ENCODE measurements around the gene NME8. TPM values are rescaled to one million over a fixed set of nuclear protein-coding genes. Genes with fewer than 3 reads are reported as not detected.

Gene NME8
- total and polyA plus RNA-seq, 4 donors: 0.59 TPM; not detected in 3

DNA sequence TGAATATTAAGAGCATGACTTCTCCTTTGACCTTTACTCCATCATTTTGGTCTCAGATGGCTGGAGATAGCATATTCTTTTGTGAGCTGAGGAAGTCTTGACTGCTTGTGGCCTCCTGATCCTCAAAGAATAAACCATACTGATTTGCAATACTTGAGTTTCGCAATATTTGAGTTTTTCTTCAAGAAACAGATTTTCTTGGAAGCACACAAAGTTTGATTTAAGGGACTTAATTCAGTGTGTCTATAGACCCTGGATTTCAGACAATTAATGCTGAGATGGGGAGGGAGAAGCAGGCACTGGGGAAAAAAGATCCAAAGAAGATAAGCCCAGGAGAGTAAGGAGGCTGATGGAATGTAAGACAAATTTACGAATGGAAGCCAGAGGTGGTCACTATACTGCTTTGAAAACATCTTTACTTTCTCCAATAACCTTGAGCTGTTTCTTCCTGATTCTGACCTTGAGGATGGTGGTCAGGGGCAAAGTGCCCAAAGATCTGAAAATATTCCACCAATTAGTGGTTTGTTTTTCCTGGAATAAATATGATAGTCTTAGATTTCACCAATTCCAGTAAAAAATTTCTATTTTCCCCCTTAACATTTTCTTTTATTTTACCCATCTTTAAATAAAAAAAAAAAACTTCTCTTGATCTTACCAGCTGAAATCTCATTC is 79.5 kb downstream of the NME8 start:
- Histone ChIP-seq H3K27me3 (ENCODE audit: control insufficient read depth, insufficient read depth, low read length) (no peaks in the 10 kb centered on the region), H3K27ac (ENCODE audit: low read depth, low read length) (no peak overlapping the region), H3K4me3 (ENCODE audit: low read depth, low read length) (no peak overlapping the region), H3K9me3 (ENCODE audit: control insufficient read depth, insufficient read depth, low read length) (peaks cover 3% of the 10 kb centered on the region), H3K36me3 (ENCODE audit: control insufficient read depth, insufficient read depth, low read length) (no peaks in the 10 kb centered on the region), H3K4me1 (ENCODE audit: control insufficient read depth, insufficient read depth, low read length) (no peaks in the 10 kb centered on the region)
- WGBS (ENCODE audit: insufficient coverage): 100% methylated on average over 1 of the region's 2 CpGs
- no peak for DNase-seq (ENCODE audit: low read depth in 4 of 6, low spot score in 6 of 6)

DNA sequence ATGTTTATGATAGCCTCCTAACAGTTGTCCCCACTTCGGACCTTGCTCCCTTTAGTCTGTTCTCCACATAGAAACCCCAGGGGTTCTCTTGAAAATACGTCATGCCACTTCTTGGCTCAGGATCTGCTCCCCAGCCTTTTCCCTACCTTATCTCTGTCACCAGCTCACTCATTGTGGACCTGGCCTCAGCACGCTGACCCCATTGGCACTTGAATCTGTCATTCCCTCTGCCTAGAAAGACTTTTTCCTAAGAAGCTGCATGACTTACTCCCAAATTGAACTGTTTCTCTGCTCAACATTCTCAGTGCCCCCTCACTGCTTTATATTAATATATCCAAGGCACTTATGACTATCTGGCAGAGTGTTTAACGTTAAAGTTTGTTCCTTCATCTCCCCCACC is 80.5 kb downstream of the NME8 start:
- H3K27ac ChIP-seq (ENCODE audit: low read depth, low read length): no peak overlapping the region
- H3K9me3 ChIP-seq (ENCODE audit: control insufficient read depth, insufficient read depth, low read length): peaks cover 3% of the 10 kb centered on the region
- DNase-seq (ENCODE audit: low read depth in 4 of 6, low spot score in 6 of 6): no peak
- no peaks in the 10 kb centered on the region for H3K4me1 ChIP-seq (ENCODE audit: control insufficient read depth, insufficient read depth, low read length)
- no peaks in the 10 kb centered on the region for H3K36me3 ChIP-seq (ENCODE audit: control insufficient read depth, insufficient read depth, low read length)
- no peaks in the 10 kb centered on the region for H3K27me3 ChIP-seq (ENCODE audit: control insufficient read depth, insufficient read depth, low read length)
- 92% methylated on average over 3 of the region's 4 CpGs for WGBS (ENCODE audit: insufficient coverage)
- H3K4me3 ChIP-seq (ENCODE audit: low read depth, low read length): no peak overlapping the region

DNA sequence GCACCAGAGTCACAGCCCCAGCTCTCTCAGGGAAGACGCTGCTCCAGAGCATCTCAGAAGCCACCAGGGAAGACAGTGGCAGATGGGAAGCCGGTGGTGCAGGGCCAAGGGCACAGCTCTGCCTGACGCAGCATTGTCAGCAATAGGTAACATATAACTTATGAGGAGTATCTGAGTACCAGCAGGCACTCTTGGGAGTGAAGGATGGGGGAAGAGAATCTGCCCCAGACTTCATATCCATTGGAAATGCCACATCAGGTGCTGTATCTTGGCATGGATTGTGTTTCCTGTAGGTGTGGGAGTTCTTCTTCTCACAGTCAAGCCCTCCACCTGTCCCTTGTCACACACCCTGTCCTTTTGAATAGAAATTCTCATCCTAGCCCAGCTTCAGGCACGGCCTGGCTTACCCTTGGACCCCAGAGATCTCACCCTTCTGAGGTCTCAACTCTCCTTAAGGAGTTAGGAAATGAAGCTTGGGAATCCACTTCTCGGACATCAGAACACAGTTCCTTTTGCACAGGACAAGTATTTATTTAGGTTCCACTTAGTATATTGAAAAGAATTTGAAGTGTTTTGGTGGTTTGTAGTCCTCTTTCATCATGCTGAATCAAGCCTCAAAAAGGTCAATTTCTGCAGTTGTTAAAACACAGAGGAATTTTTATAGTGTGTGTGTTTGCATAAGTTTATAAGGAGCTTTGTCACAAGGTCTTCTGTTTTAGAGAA is 82.0 kb downstream of the NME8 start:
- Histone ChIP-seq H3K4me1 (ENCODE audit: control insufficient read depth, insufficient read depth, low read length) (no peaks in the 10 kb centered on the region), H3K27ac (ENCODE audit: low read depth, low read length) (peak overlapping the region; percentile 43), H3K4me3 (ENCODE audit: low read depth, low read length) (no peak overlapping the region), H3K36me3 (ENCODE audit: control insufficient read depth, insufficient read depth, low read length) (no peaks in the 10 kb centered on the region), H3K27me3 (ENCODE audit: control insufficient read depth, insufficient read depth, low read length) (no peaks in the 10 kb centered on the region), H3K9me3 (ENCODE audit: control insufficient read depth, insufficient read depth, low read length) (peaks cover 3% of the 10 kb centered on the region)
- no peak for DNase-seq (ENCODE audit: low read depth in 4 of 6, low spot score in 6 of 6)
- WGBS (ENCODE audit: insufficient coverage): 92% methylated on average over 3 of the region's 5 CpGs

DNA sequence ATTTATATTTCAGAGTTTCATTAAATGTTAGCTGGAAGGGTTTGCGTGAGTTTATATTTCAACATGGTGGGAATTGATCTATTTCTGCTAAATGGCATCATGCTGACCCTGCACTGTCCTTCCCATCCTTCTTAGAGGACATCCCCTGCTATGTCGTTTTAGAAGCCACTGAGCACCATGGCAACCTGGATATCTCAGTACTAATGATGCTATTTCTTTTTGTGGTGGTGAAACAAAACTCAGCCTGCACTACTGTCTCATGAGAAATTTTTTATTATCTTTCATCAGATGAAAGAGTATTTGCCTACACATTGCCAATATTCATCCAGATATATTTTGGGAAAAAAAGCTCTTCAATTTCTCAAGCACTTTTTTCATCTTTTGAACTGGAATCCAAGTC is 84.1 kb downstream of the NME8 start:
- peaks cover 3% of the 10 kb centered on the region for H3K9me3 ChIP-seq (ENCODE audit: control insufficient read depth, insufficient read depth, low read length)
- no peaks in the 10 kb centered on the region for H3K27me3 ChIP-seq (ENCODE audit: control insufficient read depth, insufficient read depth, low read length)
- no peaks in the 10 kb centered on the region for H3K36me3 ChIP-seq (ENCODE audit: control insufficient read depth, insufficient read depth, low read length)
- no CpG with 5 or more reads among the region's 2 CpGs for WGBS (ENCODE audit: insufficient coverage)
- peak in 1 of 6 donors; percentile 24 for DNase-seq (ENCODE audit: low read depth in 4 of 6, low spot score in 6 of 6)
- H3K27ac ChIP-seq (ENCODE audit: low read depth, low read length): no peak overlapping the region
- H3K4me3 ChIP-seq (ENCODE audit: low read depth, low read length): no peak overlapping the region
- H3K4me1 ChIP-seq (ENCODE audit: control insufficient read depth, insufficient read depth, low read length): no peaks in the 10 kb centered on the region

DNA sequence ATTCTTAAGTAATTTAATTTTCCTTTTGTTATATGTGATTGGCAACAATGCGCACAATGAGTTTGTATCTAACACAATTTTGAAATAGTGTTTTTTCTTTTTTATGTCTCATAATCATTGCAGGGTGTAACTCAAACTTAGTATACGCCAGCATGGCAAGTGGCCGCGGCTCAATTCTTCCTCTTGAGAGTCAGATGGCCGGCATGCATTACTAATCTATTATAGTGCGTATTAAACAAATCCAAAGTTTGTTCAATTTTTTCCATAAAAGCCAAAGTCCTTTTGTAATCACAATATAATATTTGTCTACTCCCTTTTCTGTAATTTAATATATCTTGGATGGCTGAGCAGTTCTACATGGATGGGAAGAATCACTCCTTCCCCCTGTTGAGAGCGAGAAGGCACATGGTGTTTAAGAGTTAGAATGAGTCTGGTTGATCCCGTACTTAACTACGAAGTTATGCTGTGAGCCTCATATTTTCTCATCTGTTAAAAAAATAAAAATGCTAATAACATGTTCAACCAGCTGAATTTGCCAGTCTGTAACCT is 84.7 kb downstream of the NME8 start:
- Histone ChIP-seq H3K27me3 (ENCODE audit: control insufficient read depth, insufficient read depth, low read length) (no peaks in the 10 kb centered on the region), H3K9me3 (ENCODE audit: control insufficient read depth, insufficient read depth, low read length) (peaks cover 4% of the 10 kb centered on the region), H3K4me1 (ENCODE audit: control insufficient read depth, insufficient read depth, low read length) (no peaks in the 10 kb centered on the region), H3K36me3 (ENCODE audit: control insufficient read depth, insufficient read depth, low read length) (no peaks in the 10 kb centered on the region), H3K27ac (ENCODE audit: low read depth, low read length) (no peak overlapping the region), H3K4me3 (ENCODE audit: low read depth, low read length) (no peak overlapping the region)
- DNase-seq (ENCODE audit: low read depth in 4 of 6, low spot score in 6 of 6): no peak
- no CpG with 5 or more reads among the region's 9 CpGs for WGBS (ENCODE audit: insufficient coverage)

DNA sequence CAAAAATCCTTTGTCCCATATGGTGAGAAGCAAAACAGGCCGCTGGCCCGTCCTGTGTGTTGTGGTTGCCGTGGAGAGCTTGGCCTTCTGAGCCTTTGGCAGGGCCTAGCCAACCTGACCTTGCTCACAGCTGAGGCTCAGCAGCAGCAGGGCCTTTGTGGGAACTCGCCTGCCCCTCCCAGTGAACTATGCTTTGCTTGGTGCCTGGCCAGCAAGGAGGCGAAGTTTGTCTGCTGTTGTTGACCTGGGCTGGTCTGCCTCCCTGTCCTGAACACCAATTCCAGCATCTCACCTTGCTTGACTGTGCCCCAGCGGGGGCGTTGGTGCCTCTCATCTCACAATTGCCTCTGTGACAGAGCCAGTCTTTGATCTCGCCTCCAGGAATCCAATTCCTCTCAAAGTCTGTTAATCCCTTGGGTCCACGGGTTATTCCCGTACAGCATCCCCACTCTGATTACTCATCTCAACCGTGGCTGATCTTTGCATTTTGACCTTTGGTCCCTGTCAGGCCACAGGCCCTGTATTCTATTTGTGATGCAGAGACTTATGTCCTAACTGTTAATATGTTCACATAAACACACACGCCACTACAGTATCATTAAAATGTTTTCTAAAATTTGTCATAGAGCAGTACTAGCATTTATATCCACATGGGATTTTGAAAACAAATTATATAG is 94.7 kb downstream of the NME8 start:
- DNase-seq (ENCODE audit: low read depth in 4 of 6, low spot score in 6 of 6): peak in 4 of 6 donors; percentile 28 to 78 (median 42)
- Histone ChIP-seq H3K27ac (ENCODE audit: low read depth, low read length) (peak overlapping the region; percentile 76), H3K4me1 (ENCODE audit: control insufficient read depth, insufficient read depth, low read length) (peaks cover 10% of the 10 kb centered on the region), H3K36me3 (ENCODE audit: control insufficient read depth, insufficient read depth, low read length) (no peaks in the 10 kb centered on the region), H3K9me3 (ENCODE audit: control insufficient read depth, insufficient read depth, low read length) (no peaks in the 10 kb centered on the region), H3K4me3 (ENCODE audit: low read depth, low read length) (no peak overlapping the region), H3K27me3 (ENCODE audit: control insufficient read depth, insufficient read depth, low read length) (no peaks in the 10 kb centered on the region)
- 33% methylated on average over 9 of the region's 12 CpGs for WGBS (ENCODE audit: insufficient coverage)

DNA sequence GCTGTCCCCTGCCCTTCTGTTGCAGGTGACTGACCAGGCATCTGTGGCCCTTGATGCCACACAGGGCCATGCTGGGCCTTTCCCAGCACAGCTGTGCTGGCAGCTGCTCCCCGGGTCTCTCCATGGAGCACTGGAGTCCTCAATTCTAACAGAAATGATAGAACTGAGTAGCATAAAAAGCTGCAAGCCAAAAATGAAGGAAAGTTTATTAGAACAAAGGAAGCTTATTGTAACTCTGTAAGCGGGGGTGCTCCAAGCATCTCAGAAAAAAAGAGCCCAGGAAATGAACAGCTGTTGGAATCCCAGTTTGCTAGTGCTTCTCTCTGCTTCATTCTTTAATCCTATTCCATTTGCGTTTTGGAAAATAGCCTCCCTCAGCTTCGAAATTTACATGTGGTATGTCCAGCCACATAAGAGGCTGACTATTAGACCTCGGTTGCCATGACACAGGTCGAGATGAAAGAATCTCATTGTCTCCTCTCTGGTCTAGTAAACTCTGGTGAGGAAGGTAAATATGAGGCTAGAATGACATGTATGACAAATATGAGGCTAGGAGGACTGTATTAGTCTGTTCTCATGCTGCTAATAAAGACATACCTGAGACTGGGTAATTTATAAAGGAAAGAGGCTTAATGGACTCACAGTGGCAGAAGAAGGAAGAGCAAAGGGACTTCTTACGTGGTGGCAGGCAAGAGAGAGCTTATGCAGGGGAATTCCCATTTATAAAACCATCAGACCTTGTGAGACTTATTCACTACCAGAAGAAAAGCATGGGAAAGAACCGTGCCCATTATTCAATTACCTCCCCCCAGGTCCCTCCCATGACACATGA is 95.7 kb downstream of the NME8 start:
- Histone ChIP-seq H3K4me1 (ENCODE audit: control insufficient read depth, insufficient read depth, low read length) (peaks cover 10% of the 10 kb centered on the region), H3K4me3 (ENCODE audit: low read depth, low read length) (no peak overlapping the region), H3K36me3 (ENCODE audit: control insufficient read depth, insufficient read depth, low read length) (no peaks in the 10 kb centered on the region), H3K27ac (ENCODE audit: low read depth, low read length) (peak overlapping the region; percentile 67), H3K9me3 (ENCODE audit: control insufficient read depth, insufficient read depth, low read length) (no peaks in the 10 kb centered on the region), H3K27me3 (ENCODE audit: control insufficient read depth, insufficient read depth, low read length) (no peaks in the 10 kb centered on the region)
- WGBS (ENCODE audit: insufficient coverage): 29% methylated on average over 3 of the region's 8 CpGs
- peak in 2 of 6 donors; percentile 35 to 69 for DNase-seq (ENCODE audit: low read depth in 4 of 6, low spot score in 6 of 6)

DNA sequence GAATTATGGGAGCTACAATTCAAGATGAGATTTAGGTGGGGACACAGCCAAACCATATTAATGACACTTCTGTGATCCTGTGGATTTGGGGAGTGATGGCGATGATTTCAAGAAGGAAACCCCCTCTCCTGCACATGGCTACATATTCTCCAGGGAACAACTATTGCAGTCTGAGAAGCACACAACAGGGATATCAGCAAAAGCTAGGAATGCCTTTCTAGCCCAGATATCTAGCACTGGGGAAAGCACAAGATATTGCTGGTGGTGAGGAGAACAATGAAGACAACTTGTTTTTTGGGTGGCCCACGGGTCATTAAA is 96.3 kb downstream of the NME8 start:
- WGBS (ENCODE audit: insufficient coverage): no CpG with 5 or more reads among the region's 2 CpGs
- Histone ChIP-seq H3K36me3 (ENCODE audit: control insufficient read depth, insufficient read depth, low read length) (no peaks in the 10 kb centered on the region), H3K4me3 (ENCODE audit: low read depth, low read length) (no peak overlapping the region), H3K4me1 (ENCODE audit: control insufficient read depth, insufficient read depth, low read length) (peaks cover 10% of the 10 kb centered on the region), H3K27me3 (ENCODE audit: control insufficient read depth, insufficient read depth, low read length) (no peaks in the 10 kb centered on the region), H3K27ac (ENCODE audit: low read depth, low read length) (peak overlapping the region; percentile 67), H3K9me3 (ENCODE audit: control insufficient read depth, insufficient read depth, low read length) (no peaks in the 10 kb centered on the region)
- no peak for DNase-seq (ENCODE audit: low read depth in 4 of 6, low spot score in 6 of 6)

DNA sequence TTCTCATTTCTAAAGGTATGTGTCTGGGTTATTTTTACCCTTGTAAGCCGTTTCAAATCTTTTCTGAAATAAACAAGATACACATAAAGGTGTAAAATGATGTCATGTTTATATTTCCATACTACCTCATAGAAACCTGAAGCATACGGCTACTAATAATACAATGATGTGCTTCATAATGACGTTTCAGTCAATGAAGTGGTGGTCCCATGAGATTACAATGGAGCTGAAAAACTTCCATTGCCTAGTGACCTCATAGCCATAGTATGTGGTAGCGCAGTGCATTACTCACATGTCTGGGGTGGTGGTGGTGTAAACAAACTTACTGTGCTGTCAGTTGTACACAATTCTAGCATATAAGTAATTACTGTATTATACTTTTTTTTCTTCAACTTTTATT is 96.9 kb downstream of the NME8 start:
- Histone ChIP-seq H3K27me3 (ENCODE audit: control insufficient read depth, insufficient read depth, low read length) (no peaks in the 10 kb centered on the region), H3K9me3 (ENCODE audit: control insufficient read depth, insufficient read depth, low read length) (no peaks in the 10 kb centered on the region), H3K36me3 (ENCODE audit: control insufficient read depth, insufficient read depth, low read length) (peaks cover 3% of the 10 kb centered on the region), H3K4me1 (ENCODE audit: control insufficient read depth, insufficient read depth, low read length) (peaks cover 10% of the 10 kb centered on the region), H3K27ac (ENCODE audit: low read depth, low read length) (no peak overlapping the region), H3K4me3 (ENCODE audit: low read depth, low read length) (no peak overlapping the region)
- no peak for DNase-seq (ENCODE audit: low read depth in 4 of 6, low spot score in 6 of 6)
- no CpG with 5 or more reads among the region's 4 CpGs for WGBS (ENCODE audit: insufficient coverage)

Measured in spinal cord (tissue), 10 donors.